NCI-H345 treated with DMSO at 0.1 percent for 48 hours (cell line): ENCODE measurements around the gene PER3.

ENCODE experiments used
- DNase-seq: peaks from one replicate; lab custom pipeline; 2025; ENCODE audit not compliant: unreplicated experiment; lab: John Stamatoyannopoulos, UW

PER3 gene

DNA sequence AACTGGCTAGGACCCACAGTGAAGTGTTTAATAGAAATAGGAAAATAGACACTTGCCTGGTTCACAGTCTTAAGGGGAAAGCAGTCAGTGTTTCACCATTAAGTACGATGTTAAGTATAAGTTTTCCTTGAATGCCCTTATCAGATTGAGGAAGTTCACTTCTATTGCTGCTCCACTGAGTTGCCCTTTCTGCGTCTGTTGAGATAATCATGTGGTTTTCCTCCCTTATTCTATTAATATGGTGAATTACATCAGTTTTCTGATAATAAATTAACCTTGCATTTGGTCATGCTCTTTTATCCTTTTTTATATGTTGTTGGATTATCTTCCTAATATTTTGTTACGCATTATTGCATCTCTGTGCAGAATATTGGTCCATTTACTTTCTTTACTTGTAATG is 47.4 kb downstream of the PER3 start:
- no peak for DNase-seq

- no peak for DNase-seq
Observed at GRCh38 chr1:7833035-7833434, 48.9 kb downstream of the PER3 start.

DNA sequence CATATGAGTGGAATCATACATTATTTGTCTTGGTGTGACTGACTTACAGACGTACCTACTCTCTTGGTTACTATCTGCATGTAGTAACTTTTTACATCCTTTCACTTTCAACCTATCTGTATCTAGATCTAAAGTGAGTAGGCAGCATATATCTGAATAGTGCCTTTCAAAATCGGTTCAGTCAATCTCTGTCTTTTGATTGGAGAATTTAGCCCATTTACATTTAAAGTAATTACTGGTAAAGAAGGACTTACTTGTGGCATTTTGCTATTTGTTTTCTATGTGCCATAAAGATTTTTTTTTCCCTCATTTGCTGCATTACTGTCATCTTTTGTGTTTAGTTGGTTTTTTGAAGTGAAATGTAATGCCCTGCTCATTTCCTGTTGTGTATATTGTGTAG is 54.6 kb downstream of the PER3 start:
- no peak for DNase-seq

DNA sequence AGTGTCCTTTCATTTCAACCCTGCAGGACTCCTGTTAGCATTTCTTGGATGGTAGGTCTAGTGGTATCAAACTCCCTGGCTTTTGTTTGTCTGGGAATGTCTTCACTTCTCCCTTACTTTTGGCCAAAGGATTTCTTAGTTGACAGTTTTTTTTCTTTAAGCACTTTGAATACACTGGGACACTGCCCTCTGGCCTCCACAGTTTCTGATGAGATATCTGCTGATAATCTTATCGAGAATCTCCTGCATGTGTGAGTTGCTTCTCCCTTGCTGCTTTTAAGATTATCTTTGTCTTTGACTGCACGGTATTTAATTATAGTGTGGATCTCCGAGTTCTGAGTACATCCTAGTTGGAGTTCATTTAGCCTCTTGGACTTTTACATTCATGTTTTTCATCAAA is 55.4 kb downstream of the PER3 start:
- DNase-seq: no peak

DNA sequence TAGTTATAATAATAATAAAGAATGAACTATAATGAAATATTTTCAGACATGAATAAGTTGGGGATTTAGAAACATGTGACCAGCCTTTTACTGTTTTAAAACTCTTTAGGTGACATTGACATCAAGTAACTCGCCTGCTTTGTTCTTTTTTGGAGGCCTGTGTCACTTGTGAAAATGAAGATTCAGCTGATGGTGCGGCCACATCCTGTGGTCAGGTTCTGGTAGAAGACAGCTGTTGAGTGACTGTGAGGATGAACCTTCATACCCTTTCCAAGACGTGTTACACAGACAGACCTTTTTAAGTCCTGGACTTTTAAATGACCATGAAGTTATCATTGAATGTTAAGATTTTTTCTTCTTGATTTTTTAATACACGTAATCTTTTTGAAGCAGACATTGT is 58.4 kb downstream of the PER3 start:
- no peak for DNase-seq

GRCh38 chr1:7845761-7846160 is 61.7 kb downstream of the PER3 start:
- DNase-seq: no peak

DNA sequence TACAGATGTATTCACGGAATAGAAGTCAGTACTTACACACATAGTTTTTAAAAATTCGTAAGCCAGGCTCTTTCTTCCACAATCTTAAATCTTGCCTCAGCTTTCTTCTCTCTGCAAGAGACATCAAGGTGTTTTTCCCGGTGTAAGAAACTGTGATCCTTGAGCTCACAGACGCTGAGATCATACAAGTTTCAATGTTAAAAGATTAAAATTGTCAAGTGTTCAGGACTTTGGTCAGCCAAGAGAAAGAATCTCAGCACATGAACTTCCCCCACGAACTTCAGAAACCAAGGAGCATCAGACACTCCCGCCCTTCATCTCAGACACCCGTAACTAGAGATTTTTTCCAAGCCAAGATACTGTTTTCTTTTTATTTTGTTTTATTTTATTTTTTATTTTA is 62.6 kb downstream of the PER3 start:
- DNase-seq: no peak

GRCh38 chr1:7847599-7847998 is 63.5 kb downstream of the PER3 start:
- DNase-seq: no peak

DNA sequence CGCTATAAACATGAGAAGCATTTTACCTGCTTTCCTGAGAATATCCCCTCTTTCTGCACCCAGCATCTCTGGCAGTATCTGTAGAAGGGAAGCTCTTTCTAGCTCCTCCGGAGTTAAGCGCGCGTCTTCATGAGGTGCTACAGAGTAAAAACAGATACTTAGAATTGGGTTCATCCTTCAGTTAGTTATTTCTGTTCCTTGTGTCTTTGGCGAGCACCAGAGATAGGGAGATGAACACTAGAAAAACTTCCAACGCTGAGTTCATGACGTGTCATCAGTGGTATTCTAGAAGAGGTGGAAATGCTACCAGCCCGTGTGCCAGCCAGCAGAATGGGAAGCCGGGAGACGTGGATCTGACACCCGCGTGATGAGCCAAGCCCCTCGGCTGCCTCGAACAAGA is 66.7 kb downstream of the PER3 start:
- DNase-seq: no peak

GRCh38 chr1:7852804-7853683 is 69.0 kb downstream of the PER3 start, which contains the start of gene UTS2:
Gene UTS2, minus strand, starts transcription at chr1:7853065. Its CDS starts 62 bp downstream, at chr1:7853003.
- no peak for DNase-seq

DNA sequence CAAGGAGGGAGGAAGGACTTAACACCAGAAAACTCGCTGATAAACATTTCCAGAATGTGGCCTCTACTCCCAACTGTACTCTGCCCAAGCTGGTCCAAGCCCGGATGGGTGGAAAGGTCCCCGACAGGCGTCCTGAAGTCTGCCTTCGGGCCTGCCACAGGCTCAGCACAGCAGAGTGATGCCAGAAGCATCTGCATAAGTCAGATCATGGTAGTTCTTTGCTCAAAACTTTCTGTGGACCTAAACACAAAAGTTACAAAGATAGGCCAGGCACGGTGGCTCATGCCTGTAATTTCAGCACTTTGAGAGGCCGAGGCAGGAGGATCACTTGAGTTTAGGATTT is 69.6 kb downstream of the PER3 start:
- DNase-seq: no peak

DNA sequence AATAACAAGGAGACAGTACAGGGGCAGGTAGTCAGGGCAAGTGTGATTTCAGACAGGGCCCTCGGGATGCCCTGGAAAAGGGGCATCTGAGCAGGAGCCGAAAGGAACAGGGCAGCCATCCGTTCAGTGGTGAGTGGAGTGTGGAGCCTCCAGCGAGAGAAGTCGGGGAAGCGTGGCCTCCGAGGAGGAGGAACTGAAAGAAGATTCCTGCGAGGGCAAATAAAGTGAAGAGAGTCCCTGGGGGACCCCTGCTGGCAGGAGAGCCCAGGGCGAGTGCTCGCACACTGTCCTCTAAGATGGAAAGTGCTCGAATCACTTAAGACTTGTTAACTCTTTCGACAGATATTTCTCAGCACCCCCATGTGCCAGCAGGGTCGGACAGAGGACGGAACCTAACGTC is 72.3 kb downstream of the PER3 start:
- DNase-seq: no peak

DNA sequence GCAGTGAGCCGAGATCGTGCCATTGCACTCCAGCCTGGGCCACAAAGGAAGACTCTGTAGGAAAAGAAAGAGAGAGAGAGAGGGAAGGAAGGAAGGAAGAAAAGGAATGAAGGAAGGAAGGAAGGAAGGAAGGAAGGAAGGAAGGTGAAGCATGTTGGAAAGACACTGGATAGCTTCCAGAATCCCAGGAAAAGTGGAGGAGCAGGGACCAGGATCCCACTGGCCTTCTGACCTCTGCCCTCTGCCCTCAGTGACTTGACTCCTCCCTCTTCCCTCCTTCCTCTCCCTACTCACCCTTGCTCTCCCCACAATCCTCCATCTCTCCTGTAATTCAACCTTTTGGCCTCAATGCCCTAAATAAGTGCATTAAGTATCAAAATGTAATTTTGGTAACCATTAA is 72.9 kb downstream of the PER3 start:
- DNase-seq: no peak

GRCh38 chr1:7857985-7858384 is 73.9 kb downstream of the PER3 start:
- DNase-seq: no peak

- no peak for DNase-seq
Observed at GRCh38 chr1:7859406-7859805, 75.3 kb downstream of the PER3 start.

DNA sequence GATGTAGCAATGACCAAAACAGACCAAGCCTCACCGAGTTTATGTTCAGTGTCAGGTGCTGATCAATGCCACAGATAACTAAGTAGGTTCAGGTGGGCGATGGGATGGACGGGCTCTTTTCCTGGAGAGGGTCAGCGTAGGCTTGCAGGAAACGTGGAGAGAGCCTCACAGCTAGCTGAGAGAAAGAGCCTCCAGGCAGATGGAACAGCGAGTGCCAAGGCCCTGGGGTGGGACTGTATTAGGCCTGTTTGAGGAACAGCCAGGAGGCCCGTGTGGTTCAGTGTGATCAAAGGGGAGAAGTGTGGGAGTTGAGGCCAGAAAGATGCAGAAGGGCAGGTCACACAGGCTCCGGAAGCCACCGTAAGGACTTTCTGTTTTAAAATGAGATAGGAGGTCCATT is 76.0 kb downstream of the PER3 start:
- DNase-seq: no peak

GRCh38 chr1:7861452-7861851 is 77.4 kb downstream of the PER3 start:
- no peak for DNase-seq

- no peak for DNase-seq
Observed at GRCh38 chr1:7862211-7863060, 78.3 kb downstream of the PER3 start.

DNA sequence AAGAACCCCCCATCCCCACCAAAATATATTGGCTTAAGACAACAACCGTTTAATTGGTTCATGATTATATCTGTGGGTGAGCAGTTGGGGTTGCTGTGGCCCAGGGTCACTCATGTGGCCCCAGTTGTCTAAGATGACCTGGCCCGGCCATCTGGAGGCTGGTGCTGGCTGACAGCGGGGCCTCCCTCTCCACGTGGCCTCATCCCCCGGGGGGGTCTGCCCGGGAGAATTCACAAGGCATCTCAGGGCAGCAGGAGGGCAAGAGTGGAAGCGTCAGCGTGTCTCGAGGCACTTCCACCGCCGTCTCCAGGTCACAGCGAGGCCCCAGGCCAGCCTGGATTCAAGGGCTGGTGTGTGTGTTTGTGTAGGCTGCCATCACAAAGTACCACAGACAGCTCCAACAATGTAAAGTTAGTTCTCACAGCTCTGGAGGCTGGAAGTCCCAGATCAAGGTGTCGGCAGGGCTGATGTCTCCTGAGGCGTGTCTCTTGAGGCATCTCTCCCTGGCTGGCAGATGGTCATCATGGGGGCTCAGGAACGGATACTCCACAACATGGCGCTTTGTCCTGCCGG is 79.8 kb downstream of the PER3 start:
- no peak for DNase-seq

GRCh38 chr1:7865978-7866377 is 81.9 kb downstream of the PER3 start:
- DNase-seq: no peak

- DNase-seq: no peak
Observed at GRCh38 chr1:7868070-7868780, 84.1 kb downstream of the PER3 start.
